ENCODE measurements around the gene MTG2. TPM values are rescaled to one million over a fixed set of nuclear protein-coding genes. Genes with fewer than 3 reads are reported as not detected.

The MTG2 gene
- total and polyA plus RNA-seq, 2 of the 4 experiments (the other 2 are of a cell fraction): 11.5 to 25.2 TPM

GRCh38 chr20:62147125-62147524 lies 35.7 kb upstream of the MTG2 start:
- ChIA-PET POLR2A (ENCODE audit: unreplicated experiment) (no interaction called here), CTCF (no interaction called here)
- H3K23ac ChIP-seq (ENCODE audit: low read depth, low read length): no peak overlapping the region; the same call in 1 of the 2 replicates
- no peak overlapping the region for H3K4me2 ChIP-seq (ENCODE audit: low read depth, low read length)
- BruUV-seq (replicated peaks): no TSS peak
- H4K8ac ChIP-seq (ENCODE audit: low read depth in 2 of 2, low read length in 2 of 2): no peak overlapping the region
- DNase-seq (no peak), ATAC-seq (ENCODE audit: low read depth) (no peak)
- no peaks in the 10 kb centered on the region for H3K9me3 ChIP-seq (ENCODE audit: control insufficient read depth, insufficient read depth, low read length)
- no peak overlapping the region for H3K18ac ChIP-seq (ENCODE audit: low read depth, low read length)
- 100% methylated on average over 4 of the region's 6 CpGs; no CpG with 5 or more reads in 1 of the 2 experiments for WGBS, 2 experiments (ENCODE audit: extremely low coverage in 2 of 2, insufficient read length in 1 of 2)
- H2BK120ac ChIP-seq (ENCODE audit: low read depth, low read length): no peak overlapping the region
- H3K27me3 ChIP-seq (ENCODE audit: control insufficient read depth, insufficient read depth, low read length): no peaks in the 10 kb centered on the region
- peaks cover 19 to 77% of the 10 kb centered on the region in 2 experiments; a peak in 3 of 4 replicates for H3K79me1 ChIP-seq (ENCODE audit: low read depth in 1 of 2, low read length in 2 of 2)
- no peak overlapping the region for H2BK15ac ChIP-seq (ENCODE audit: low read depth, low read length)
- H3K14ac ChIP-seq (replicated peaks; ENCODE audit: low read depth, low read length): no peak overlapping the region
- peaks cover 85% of the 10 kb centered on the region for H4K20me1 ChIP-seq (ENCODE audit: insufficient read depth, low read length)
- in situ Hi-C loops (cut with MboI; ENCODE audit: low sequenced_read_pairs) (no loop called here), intact Hi-C loops (cut with micrococcal nuclease) (no loop called here), dilution Hi-C loops (cut with HindIII; ENCODE audit: low sequenced_read_pairs, unreplicated experiment) (no loop called here)
- no peak overlapping the region for H3K9ac ChIP-seq (ENCODE audit: low read depth, low read length)
- no peak overlapping the region for H3K4me3 ChIP-seq (ENCODE audit: insufficient read depth, low read depth, low read length)
- no peak overlapping the region for H2AK9ac ChIP-seq (replicated peaks; ENCODE audit: low read depth, low read length, poor library complexity)
- H4K91ac ChIP-seq (ENCODE audit: insufficient read depth, low read depth, low read length): no peak overlapping the region
- H3K4me1 ChIP-seq (ENCODE audit: control insufficient read depth, insufficient read depth, low read length): peaks cover 11% of the 10 kb centered on the region
- no peak overlapping the region for H2AFZ ChIP-seq (replicated peaks; ENCODE audit: low read length, poor library complexity)
- no peak overlapping the region for H2BK5ac ChIP-seq (ENCODE audit: low read depth, low read length, poor library complexity, severe bottlenecking)
- H2AK5ac ChIP-seq (ENCODE audit: low read depth, low read length): no peak overlapping the region
- H2BK20ac ChIP-seq (ENCODE audit: low read depth, low read length): no peak overlapping the region
- no peak overlapping the region for H3K4ac ChIP-seq (ENCODE audit: low read depth, low read length)
- no peak overlapping the region for H4K5ac ChIP-seq (ENCODE audit: low read depth, low read length)
- H3K9me1 ChIP-seq (ENCODE audit: insufficient read depth, low read length): peaks cover 43% of the 10 kb centered on the region
- H3K56ac ChIP-seq (ENCODE audit: extremely low read depth, insufficient read depth, low read length): no peak overlapping the region
- no peak overlapping the region for H3K27ac ChIP-seq (ENCODE audit: insufficient read depth, low read length)
- peaks cover 7% of the 10 kb centered on the region for H3K36me3 ChIP-seq (ENCODE audit: control insufficient read depth, insufficient read depth, low read length)
- no peak for TF ChIP-seq CTCF (conservative IDR thresholded peaks at IDR 0.05; ENCODE audit: low read depth, low read length)
- no peak for TF ChIP-seq MAZ (IDR thresholded peaks at IDR 0.05; ENCODE audit: borderline replicate concordance, low read depth, low read length)
- no peak for TF ChIP-seq SMC3 (IDR thresholded peaks at IDR 0.05; ENCODE audit: low read depth, low read length)
- no peak for TF ChIP-seq BHLHE40 (IDR thresholded peaks at IDR 0.05; ENCODE audit: low read depth, low read length)
- TF ChIP-seq RAD21 (IDR thresholded peaks at IDR 0.05; ENCODE audit: low read length): no peak
- TF ChIP-seq NFE2L2 (IDR thresholded peaks at IDR 0.05; ENCODE audit: low read depth, low read length): no peak
- TF ChIP-seq, protein P1, sequence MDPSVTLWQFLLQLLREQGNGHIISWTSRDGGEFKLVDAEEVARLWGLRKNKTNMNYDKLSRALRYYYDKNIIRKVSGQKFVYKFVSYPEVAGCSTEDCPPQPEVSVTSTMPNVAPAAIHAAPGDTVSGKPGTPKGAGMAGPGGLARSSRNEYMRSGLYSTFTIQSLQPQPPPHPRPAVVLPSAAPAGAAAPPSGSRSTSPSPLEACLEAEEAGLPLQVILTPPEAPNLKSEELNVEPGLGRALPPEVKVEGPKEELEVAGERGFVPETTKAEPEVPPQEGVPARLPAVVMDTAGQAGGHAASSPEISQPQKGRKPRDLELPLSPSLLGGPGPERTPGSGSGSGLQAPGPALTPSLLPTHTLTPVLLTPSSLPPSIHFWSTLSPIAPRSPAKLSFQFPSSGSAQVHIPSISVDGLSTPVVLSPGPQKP (IDR thresholded peaks at IDR 0.05; ENCODE audit: borderline replicate concordance, low read depth, low read length): no peak
- no peak for TF ChIP-seq POLR2A (IDR thresholded peaks at IDR 0.05; ENCODE audit: low read depth, low read length)
- TF ChIP-seq CEBPB (IDR thresholded peaks at IDR 0.05; ENCODE audit: low read depth, low read length): no peak
- no peak for TF ChIP-seq FOS (IDR thresholded peaks at IDR 0.05; ENCODE audit: low read depth, low read length)
- TF ChIP-seq USF2 (IDR thresholded peaks at IDR 0.05; ENCODE audit: low read depth, low read length): no peak
- no peak for TF ChIP-seq RFX5 (IDR thresholded peaks at IDR 0.05; ENCODE audit: low read depth, low read length)
- TF ChIP-seq MAFK (IDR thresholded peaks at IDR 0.05; ENCODE audit: low read depth, low read length): no peak
- no peak for TF ChIP-seq MXI1 (IDR thresholded peaks at IDR 0.05; ENCODE audit: borderline replicate concordance, low read depth, low read length)
- no peak for TF ChIP-seq CHD1 (IDR thresholded peaks at IDR 0.05; ENCODE audit: low read depth, low read length)
- no peak for TF ChIP-seq RCOR1 (IDR thresholded peaks at IDR 0.05; ENCODE audit: insufficient replicate concordance, low read length)

Data from IMR-90 (cell line).